ENCODE results near the gene CIPC. TPM values are rescaled to one million over a fixed set of nuclear protein-coding genes. Genes with fewer than 3 reads are reported as not detected.

Gene CIPC
- total RNA-seq, 1 donor from 2014 or later: 21.8 TPM

DNA sequence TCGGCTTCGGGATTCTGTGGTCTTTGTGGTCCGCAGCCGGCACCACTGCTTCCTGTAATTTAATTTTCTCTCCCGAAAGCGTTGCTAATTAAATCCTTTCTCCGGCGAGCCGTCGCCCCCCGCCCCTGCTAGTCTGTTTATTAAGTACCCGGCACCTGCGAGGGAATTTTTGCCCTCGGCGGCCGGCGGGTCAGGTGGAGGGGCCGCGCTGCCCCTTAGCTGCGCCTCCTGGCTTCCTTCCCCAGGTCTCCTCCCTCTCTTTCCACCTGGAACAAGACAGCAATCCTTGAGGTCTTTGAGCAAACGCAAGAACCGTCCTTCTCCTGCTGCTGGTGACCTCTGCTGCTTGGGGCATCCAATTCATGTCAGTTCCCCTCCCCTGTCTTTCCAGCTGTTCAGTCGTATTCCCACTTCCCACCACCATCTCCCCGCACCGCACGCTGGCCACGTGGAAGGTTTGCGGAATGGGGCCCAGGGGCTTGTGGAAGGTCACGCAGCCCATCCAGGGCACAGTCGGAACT lies 27.3 kb downstream of the CIPC start:
- DNase-seq (ENCODE audit: low read depth): no peak

DNA sequence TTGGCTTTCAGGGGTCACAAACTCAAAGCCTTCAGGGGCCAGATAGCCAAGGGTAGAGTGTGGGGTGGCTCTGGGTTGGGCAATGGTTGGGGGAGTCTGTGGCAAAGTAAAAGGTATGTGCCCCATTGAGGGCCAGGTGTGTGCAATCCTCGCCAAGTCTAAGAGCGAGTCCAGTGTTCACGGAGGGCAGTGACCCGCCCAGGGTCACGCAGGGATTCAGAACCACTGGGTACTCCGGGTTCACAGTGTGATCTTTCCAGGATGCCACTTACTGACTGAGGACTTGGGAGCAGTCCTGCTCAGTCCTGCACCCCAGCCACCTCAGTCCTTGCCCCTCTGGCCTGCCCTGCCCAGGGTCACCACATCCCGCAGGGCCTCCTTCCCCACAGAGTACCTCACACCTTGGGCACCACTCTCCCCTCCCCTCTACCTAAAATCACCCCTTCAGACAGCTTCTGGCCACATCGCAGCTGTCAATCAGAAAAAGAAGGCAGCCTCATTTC lies 27.8 kb downstream of the CIPC start:
- DNase-seq (ENCODE audit: low read depth): no peak

- DNase-seq (ENCODE audit: low read depth): no peak
These were observed 28.5 kb downstream of the CIPC start for GRCh38 chr14:77126461-77126990.

- peak; percentile 40 for DNase-seq (ENCODE audit: low read depth)
These were observed 30.4 kb downstream of the CIPC start for GRCh38 chr14:77128414-77128891.

DNA sequence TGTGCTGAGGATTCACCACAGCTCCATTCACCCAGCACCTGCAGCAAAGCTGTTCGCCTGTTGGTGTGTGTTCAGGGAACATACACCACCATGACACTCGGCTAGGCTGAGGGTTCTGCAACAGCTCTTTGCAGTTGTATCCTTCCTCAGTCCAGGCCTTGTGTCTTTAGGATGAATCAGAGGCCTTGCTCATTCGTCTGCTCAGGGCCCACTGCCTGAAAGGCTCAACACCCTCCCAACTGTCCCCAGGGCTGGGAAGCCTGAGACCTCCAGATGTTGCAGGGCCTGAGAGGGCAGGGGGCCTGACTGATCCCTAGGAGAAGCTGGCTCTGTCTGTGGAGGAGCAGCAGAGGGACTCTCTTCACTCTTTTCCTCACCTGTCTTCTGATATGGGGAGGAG lies 32.3 kb downstream of the CIPC start:
- no peak for DNase-seq (ENCODE audit: low read depth)

- DNase-seq (ENCODE audit: low read depth): no peak
These were observed 33.1 kb downstream of the CIPC start for GRCh38 chr14:77131206-77131605.

DNA sequence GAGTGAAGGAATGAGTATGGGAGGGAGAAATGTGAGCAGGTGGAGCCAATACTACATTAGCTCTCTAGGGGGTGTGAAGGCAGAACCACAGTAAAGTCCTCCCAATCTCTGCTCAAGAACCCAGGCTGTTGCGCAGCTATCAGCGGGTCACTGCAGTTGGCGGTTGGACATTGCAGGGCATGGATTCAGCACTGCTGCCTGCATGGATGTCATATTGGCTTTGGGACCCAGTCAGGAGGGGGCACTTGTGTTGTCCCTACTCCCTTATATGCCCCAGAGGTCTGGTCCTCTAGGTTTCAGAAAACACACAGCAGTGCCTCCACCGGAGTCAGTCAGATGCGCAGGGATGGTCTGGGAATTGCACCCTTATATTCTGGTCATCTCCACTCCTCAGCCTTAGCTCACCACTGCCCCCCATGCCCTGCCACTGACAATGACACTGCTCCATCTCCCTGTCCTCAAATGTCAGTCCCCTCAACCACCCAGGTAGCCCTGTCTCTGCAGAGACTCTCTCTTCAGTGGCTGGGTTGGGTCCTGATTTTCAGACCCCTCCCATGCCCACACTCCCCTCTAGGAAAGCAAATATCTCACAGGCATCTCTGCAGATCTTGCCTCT lies 33.9 kb downstream of the CIPC start:
- DNase-seq (ENCODE audit: low read depth): no peak

DNA sequence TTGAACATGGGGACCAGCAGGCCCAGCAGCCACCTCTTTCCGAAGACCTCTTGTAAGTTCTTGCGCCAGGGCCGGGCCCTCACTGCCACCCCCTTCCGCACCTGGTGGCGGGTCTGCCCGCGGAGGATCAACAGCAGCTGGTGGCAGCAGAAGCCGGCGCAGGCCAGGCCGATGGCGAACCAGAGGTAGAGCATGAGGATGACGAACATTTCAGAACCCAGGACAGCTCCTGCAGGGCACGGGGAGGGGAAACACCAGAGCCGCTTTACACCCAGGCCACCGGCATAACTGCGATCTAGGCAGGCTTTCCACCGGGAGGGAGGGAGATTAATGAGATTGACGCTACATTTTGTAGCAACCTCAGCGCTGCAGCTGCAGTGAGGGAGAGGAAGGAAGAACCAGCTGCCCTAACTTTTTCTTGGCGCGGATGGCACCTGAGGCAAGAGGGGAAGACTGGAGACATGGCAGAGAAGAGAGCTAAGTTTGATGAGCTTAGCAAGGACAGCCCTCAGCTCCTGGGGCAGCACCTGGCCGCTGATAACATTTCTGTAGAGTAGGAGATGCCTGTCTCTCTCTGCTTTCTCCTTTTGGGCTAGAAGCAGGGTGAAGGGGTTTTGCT lies 35.8 kb downstream of the CIPC start:
- peak; percentile 57 for DNase-seq (ENCODE audit: low read depth)

DNA sequence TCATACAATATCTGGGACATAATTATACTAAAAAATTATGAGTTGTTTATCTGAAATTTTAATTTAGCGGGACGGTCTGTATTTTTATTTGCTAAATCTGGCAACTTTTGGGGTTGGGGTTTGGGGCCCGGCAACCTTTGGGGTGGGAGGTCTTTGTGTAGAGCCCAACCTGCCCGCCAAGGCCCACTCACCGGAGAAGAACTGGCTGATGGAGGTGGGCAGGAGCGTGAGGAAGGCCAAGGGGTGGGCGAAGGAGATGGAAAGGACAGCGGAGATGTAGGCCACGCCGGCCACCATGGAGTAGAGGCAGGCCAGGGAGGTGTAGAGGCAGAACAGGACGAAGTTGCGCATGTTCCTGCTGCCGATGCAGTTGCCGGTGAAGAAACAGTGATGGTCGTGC lies 41.0 kb downstream of the CIPC start:
- no peak for DNase-seq (ENCODE audit: low read depth)

- no peak for DNase-seq (ENCODE audit: low read depth)
These were observed 41.7 kb downstream of the CIPC start for GRCh38 chr14:77139540-77140358.

- DNase-seq (ENCODE audit: low read depth): no peak
These were observed 42.5 kb downstream of the CIPC start for GRCh38 chr14:77140359-77141213.

DNA sequence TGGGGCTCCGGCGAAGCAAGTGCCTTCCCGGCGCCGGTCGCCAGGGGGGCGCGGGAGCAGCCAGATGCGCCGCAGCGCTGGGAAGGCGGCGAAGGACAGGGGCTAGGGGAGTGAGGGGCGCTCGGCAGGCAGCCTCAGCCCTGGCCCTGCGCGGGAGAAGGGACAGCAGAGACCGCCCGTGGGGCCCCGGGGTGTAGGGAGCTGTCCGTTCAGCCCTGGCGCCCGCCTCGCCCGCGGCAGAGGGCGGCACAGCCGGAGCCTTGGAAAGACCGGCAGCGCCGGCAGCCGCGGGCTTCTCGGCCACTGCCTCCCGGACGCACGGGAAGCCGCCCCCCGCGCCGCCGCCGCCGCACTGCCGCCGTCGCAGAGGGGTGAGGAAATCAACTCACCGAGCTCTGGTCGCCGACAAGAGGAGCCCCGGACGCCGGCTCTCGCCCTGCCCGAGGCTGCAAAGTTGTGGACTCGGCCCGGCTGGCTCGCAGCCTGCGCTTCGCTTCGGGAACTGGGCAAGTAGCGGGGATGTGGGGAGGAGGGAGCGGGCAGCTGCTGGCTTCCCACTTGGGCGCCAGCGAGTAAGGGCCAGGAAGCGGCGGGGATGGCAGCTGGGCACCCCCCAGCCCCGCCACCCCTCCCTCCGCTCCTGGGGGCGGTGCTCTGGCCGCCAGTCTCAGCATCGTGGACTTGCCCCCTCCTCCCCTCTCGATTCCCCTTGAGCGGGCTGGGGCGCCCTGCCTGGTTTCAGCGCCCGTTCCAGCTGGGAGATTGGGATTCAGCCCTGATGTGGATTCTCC lies 43.4 kb downstream of the CIPC start, which contains the start of gene ZDHHC22:
Gene ZDHHC22 (minus strand): TSS at position 578 of the 791 bp plus-strand sequence. CDS start 2,053 bp downstream, outside the sequence.
- DNase-seq (ENCODE audit: low read depth): no peak

DNA sequence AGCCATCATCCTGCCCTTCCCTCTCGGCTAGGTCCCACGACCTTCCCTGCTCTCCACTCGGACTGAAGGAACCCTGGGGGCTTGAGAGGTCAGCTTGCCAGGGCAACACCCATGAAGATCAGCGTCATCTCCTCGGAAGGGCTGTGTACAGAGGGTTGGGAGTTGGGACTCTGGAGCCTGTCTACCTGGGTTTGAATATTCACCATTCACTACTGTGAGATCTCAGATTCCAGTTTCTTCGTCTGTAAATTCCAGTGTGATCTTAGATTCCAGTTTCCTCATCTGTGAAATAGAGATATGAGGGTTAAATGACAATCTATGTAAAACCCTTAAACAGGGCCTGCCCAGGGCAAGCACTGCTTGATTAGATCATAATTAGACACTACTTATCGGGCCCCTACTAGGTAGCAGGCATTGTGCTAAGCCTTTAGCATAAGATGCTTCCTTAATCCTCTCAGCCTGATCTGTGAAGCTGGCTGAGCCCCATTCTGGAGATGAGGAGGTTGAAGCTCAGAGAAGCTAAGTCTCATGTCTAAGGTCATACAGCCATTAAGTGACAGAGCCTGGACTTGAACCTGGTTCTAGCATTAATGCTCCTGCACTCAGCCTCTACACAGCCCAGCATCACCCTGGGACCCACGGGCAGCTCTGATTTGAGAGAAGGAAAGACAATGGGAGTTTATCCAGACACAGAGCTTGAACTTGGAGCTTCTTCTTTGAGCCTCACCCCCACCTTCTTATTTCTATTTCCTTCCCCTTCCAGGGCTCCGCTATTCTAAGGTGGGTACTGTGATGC lies 44.1 kb downstream of the CIPC start:
- DNase-seq (ENCODE audit: low read depth): no peak

GRCh38 chr14:77143071-77143470 lies 45.0 kb downstream of the CIPC start:
- DNase-seq (ENCODE audit: low read depth): no peak

DNA sequence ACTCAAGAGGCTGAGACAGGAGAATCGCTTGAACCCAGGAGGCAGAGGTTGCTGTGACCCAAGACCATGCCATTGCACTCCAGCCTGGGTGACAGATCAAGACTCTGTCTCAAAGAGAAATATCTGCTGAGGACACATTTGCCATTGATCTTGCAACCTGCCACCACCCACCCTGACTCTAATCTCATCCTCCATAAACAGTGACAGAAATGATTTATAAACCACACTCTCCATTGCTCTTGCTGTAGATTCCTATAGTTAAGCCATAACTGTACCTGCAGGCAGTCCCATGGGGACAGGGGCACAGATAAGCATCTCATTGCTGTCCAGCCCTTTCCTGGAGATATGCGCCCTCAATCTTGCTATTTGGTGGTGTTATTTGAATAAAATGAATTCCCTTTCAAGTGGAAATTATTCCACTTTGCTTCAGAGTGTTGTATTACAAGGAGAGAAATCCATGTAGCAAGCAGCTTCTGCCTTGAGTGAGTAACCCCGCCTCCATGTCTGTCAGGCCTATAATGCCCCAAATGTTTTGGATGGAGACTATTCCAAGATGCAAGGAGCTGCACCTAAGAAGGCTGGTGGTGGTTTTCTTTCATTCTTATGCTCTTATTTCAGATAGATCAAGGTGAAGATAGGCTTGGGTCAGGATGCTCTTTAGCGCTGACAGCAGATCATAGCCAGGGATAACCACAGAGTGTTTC lies 46.5 kb downstream of the CIPC start:
- no peak for DNase-seq (ENCODE audit: low read depth)

- DNase-seq (ENCODE audit: low read depth): no peak
These were observed 48.1 kb downstream of the CIPC start for GRCh38 chr14:77145975-77146740.

GRCh38 chr14:77148510-77149231 lies 50.6 kb downstream of the CIPC start:
- no peak for DNase-seq (ENCODE audit: low read depth)

Data from renal cortical epithelial cell (primary cell).